ENCODE measurements around the gene MISFA.
"Not testable (repeated sequence)": the region's sequence is repeated elsewhere in the genome, so short reads cannot be mapped to it uniquely, and the experiment has no call there.

The MISFA gene

GRCh38 chr11:18599739-18600230 lies at the start of gene MISFA:
MISFA (plus strand) TSS chr11:18599789; CDS start chr11:18599929, 140 bp downstream.
- DNase-seq: no peak

GRCh38 chr11:18563090-18563730 lies 36.4 kb upstream of the MISFA start:
- no peak for DNase-seq

GRCh38 chr11:18564149-18564548 lies 35.4 kb upstream of the MISFA start:
- DNase-seq: no peak

- DNase-seq: no peak
Observed at GRCh38 chr11:18566406-18566805, 33.2 kb upstream of the MISFA start.

GRCh38 chr11:18567081-18567480 lies 32.5 kb upstream of the MISFA start:
- no peak for DNase-seq

GRCh38 chr11:18575361-18575760 lies 24.2 kb upstream of the MISFA start:
- DNase-seq: no peak

GRCh38 chr11:18578975-18579598 lies 20.5 kb upstream of the MISFA start:
- peak; percentile 31 for DNase-seq

GRCh38 chr11:18580113-18580766 lies 19.3 kb upstream of the MISFA start:
- no peak for DNase-seq

GRCh38 chr11:18581825-18582224 lies 17.8 kb upstream of the MISFA start:
- DNase-seq: no peak

GRCh38 chr11:18588297-18589252 lies 11.0 kb upstream of the MISFA start, which contains the start of gene UEVLD:
UEVLD (minus strand) TSS chr11:18588734; CDS start chr11:18588654, 80 bp downstream.
- peak; percentile 78 for DNase-seq

- DNase-seq: no peak
Observed at GRCh38 chr11:18590571-18590970, 9.0 kb upstream of the MISFA start.

GRCh38 chr11:18594088-18594487 lies 5.5 kb upstream of the MISFA start:
- DNase-seq: not testable (repeated sequence)

GRCh38 chr11:18594999-18595749 lies 4.4 kb upstream of the MISFA start:
- DNase-seq: no peak

GRCh38 chr11:18600915-18601569 lies 1.5 kb downstream of the MISFA start:
- DNase-seq: no peak

GRCh38 chr11:18608376-18608775 lies 8.8 kb downstream of the MISFA start:
- peak; percentile 43 for DNase-seq

- DNase-seq: no peak
Observed at GRCh38 chr11:18611196-18611595, 11.6 kb downstream of the MISFA start.

GRCh38 chr11:18612394-18612793 lies 12.8 kb downstream of the MISFA start:
- no peak for DNase-seq

GRCh38 chr11:18614667-18615066 lies 15.1 kb downstream of the MISFA start:
- no peak for DNase-seq

- peak; percentile 43 for DNase-seq
Observed at GRCh38 chr11:18615628-18616392, 16.2 kb downstream of the MISFA start.

GRCh38 chr11:18617688-18618341 lies 18.2 kb downstream of the MISFA start:
- no peak for DNase-seq

All from hematopoietic multipotent progenitor cell treated with erythropoietin and hydrocortisone succinate and interleukin-3 and kit ligand, for 8 days (in vitro differentiated cells).